ENCODE results near the gene STAT4. TPM values are rescaled to one million over a fixed set of nuclear protein-coding genes. Genes with fewer than 3 reads are reported as not detected.

The STAT4 gene
- polyA plus RNA-seq, 1 donor (not counting 4 experiments of a cell fraction or from before 2014, with no cell fraction given): 2.0 TPM

GRCh38 chr2:191112448-191112901 is 38.3 kb downstream of the STAT4 start:
- no peak overlapping the region for H3K27ac ChIP-seq (ENCODE audit: control insufficient read depth, insufficient read depth, low read length)
- H3K36me3 ChIP-seq (ENCODE audit: control insufficient read depth in 2 of 2, extremely low read depth in 1 of 2, insufficient read depth in 2 of 2, low read length in 2 of 2): no peaks in the 10 kb centered on the region
- H3K9ac ChIP-seq (ENCODE audit: control insufficient read depth, extremely low read depth, insufficient read depth, low read length): no peak overlapping the region
- H3K9me3 ChIP-seq (ENCODE audit: control insufficient read depth, low read depth, low read length): no peaks in the 10 kb centered on the region
- TF ChIP-seq CTCF (optimal IDR thresholded peaks at IDR 0.05 in 1 of 3, IDR thresholded peaks at IDR 0.05 in 1 of 3, conservative IDR thresholded peaks at IDR 0.05 in 1 of 3; ENCODE audit: extremely low read depth in 1 of 3, insufficient read depth in 2 of 3, low read length in 3 of 3): no peak
- TF ChIP-seq EZH2 (IDR thresholded peaks at IDR 0.05; ENCODE audit: low read length): no peak
- no peaks in the 10 kb centered on the region for H4K20me1 ChIP-seq (ENCODE audit: control insufficient read depth, extremely low read depth, insufficient read depth, low read length)
- DNase-seq (ENCODE audit: low read depth, low spot score) (no peak), FAIRE-seq (no peak)
- H3K9me1 ChIP-seq (ENCODE audit: control insufficient read depth, extremely low read depth, insufficient read depth, low read length): no peaks in the 10 kb centered on the region
- peaks cover 4% of the 10 kb centered on the region for H3K4me1 ChIP-seq (ENCODE audit: control insufficient read depth, extremely low read depth, insufficient read depth, low read length)
- no peak overlapping the region for H3K4me2 ChIP-seq (ENCODE audit: control insufficient read depth, extremely low read depth, insufficient read depth, low read depth, low read length)
- no peaks in the 10 kb centered on the region for H3K27me3 ChIP-seq (ENCODE audit: control insufficient read depth, extremely low read depth, insufficient read depth, low read length)
- dilution Hi-C loops (cut with MboI; ENCODE audit: extremely low pct_ligation_motif_present, low sequenced_read_pairs): no loop called here
- H2AFZ ChIP-seq (ENCODE audit: control insufficient read depth, low read length): no peak overlapping the region
- H3K79me2 ChIP-seq (ENCODE audit: control insufficient read depth, insufficient read depth, low read length): no peaks in the 10 kb centered on the region
- H3K4me3 ChIP-seq (ENCODE audit: control insufficient read depth in 2 of 3, extremely low read depth in 1 of 3, insufficient read depth in 2 of 3, low read depth in 1 of 3, low read length in 3 of 3): no peak overlapping the region

GRCh38 chr2:191109888-191110287 is 40.9 kb downstream of the STAT4 start:
- Histone ChIP-seq H3K9me1 (ENCODE audit: control insufficient read depth, extremely low read depth, insufficient read depth, low read length) (no peaks in the 10 kb centered on the region), H3K27ac (ENCODE audit: control insufficient read depth, insufficient read depth, low read length) (no peak overlapping the region), H3K4me3 (ENCODE audit: control insufficient read depth in 2 of 3, extremely low read depth in 1 of 3, insufficient read depth in 2 of 3, low read depth in 1 of 3, low read length in 3 of 3) (no peak overlapping the region), H3K9ac (ENCODE audit: control insufficient read depth, extremely low read depth, insufficient read depth, low read length) (no peak overlapping the region), H3K79me2 (ENCODE audit: control insufficient read depth, insufficient read depth, low read length) (no peaks in the 10 kb centered on the region), H3K36me3 (ENCODE audit: control insufficient read depth in 2 of 2, extremely low read depth in 1 of 2, insufficient read depth in 2 of 2, low read length in 2 of 2) (no peaks in the 10 kb centered on the region), H3K27me3 (ENCODE audit: control insufficient read depth, extremely low read depth, insufficient read depth, low read length) (no peaks in the 10 kb centered on the region), H3K9me3 (ENCODE audit: control insufficient read depth, low read depth, low read length) (no peaks in the 10 kb centered on the region), H2AFZ (ENCODE audit: control insufficient read depth, low read length) (no peak overlapping the region), H4K20me1 (ENCODE audit: control insufficient read depth, extremely low read depth, insufficient read depth, low read length) (no peaks in the 10 kb centered on the region), H3K4me2 (ENCODE audit: control insufficient read depth, extremely low read depth, insufficient read depth, low read depth, low read length) (no peak overlapping the region), H3K4me1 (ENCODE audit: control insufficient read depth, extremely low read depth, insufficient read depth, low read length) (no peaks in the 10 kb centered on the region)
- no peak for DNase-seq (ENCODE audit: low read depth, low spot score)
- FAIRE-seq: no peak
- TF ChIP-seq CTCF (optimal IDR thresholded peaks at IDR 0.05 in 1 of 3, IDR thresholded peaks at IDR 0.05 in 1 of 3, conservative IDR thresholded peaks at IDR 0.05 in 1 of 3; ENCODE audit: extremely low read depth in 1 of 3, insufficient read depth in 2 of 3, low read length in 3 of 3) (no peak), EZH2 (IDR thresholded peaks at IDR 0.05; ENCODE audit: low read length) (no peak)
- dilution Hi-C loops (cut with MboI; ENCODE audit: extremely low pct_ligation_motif_present, low sequenced_read_pairs): no loop called here

Data from keratinocyte (primary cell).